ENCODE results near the gene STIP1. TPM values are rescaled to one million over a fixed set of nuclear protein-coding genes. Genes with fewer than 3 reads are reported as not detected.
"Not testable (repeated sequence)": the region's sequence is repeated elsewhere in the genome, so short reads cannot be mapped to it uniquely, and the experiment has no call there.

Gene STIP1
- total RNA-seq, 1 donor from 2014 or later = 97.4 TPM

DNA sequence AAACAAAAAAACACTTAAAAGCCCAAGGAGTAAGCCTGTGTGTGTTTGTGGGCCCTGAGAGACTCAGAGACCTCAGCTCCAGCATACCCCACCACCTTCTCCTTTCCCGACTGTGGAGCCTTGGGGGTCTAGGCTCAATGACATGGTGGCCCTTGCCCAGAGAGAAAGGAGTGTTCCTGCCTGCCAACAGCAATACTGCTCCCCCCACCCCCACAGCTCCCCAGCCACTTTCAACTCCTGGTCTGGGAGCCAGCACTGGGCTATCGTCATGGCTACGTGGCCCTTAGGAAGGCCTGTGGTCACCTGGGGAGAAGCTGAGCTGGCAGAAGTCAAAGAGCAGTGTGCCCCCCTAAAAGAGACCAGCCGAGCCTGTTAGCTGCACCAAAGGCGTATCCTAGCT lies 58.1 kb downstream of the STIP1 start:
- TF ChIP-seq CTCF (IDR thresholded peaks at IDR 0.05; ENCODE audit: borderline replicate concordance) = no peak
- DNase-seq = no peak
- Histone ChIP-seq H3K4me3 (no peak overlapping the region), H3K9me3 (replicated peaks) (no peaks in the 10 kb centered on the region), H3K36me3 (peaks cover 17% of the 10 kb centered on the region), H3K27me3 (ENCODE audit: low read depth) (no peaks in the 10 kb centered on the region), H3K27ac (replicated peaks) (peak overlapping the region; percentile 100), H3K4me1 (peaks cover 70% of the 10 kb centered on the region)
- intact Hi-C loops (cut with micrococcal nuclease) = no loop called here

- intact Hi-C loops (cut with micrococcal nuclease) = no loop called here
- peaks cover 66% of the 10 kb centered on the region for H3K4me1 ChIP-seq
These were observed 59.0 kb downstream of the STIP1 start for GRCh38 chr11:64244966-64245365.

DNA sequence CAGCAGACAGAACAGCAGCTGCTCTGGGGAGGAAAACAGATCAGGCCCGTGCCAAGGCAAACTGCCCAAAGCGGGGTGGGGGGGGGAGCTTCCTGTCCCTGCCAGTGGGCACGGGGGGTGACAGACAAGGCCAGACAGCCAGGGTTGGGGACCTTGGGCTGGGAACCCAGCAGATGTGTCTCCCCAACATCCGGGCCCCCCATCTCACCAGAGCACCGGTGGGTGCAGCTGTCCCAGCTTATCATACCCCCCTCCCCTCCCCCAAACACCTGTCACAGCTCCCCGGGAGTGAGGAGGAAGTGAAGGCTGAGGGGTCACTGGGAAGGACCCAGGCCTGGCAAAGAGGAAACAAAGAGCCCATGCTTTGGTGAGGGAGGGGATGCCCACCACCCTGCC lies 59.4 kb downstream of the STIP1 start:
- H3K9me3 ChIP-seq (replicated peaks) = no peaks in the 10 kb centered on the region
- intact Hi-C loops (cut with micrococcal nuclease) = no loop called here
- H3K27me3 ChIP-seq (ENCODE audit: low read depth) = no peaks in the 10 kb centered on the region
- peak overlapping the region; percentile 88 for H3K4me3 ChIP-seq
- peak overlapping the region; percentile 97 for H3K27ac ChIP-seq (replicated peaks)
- peaks cover 63% of the 10 kb centered on the region for H3K4me1 ChIP-seq
- no peak for DNase-seq
- no peak for TF ChIP-seq CTCF (IDR thresholded peaks at IDR 0.05; ENCODE audit: borderline replicate concordance)
- H3K36me3 ChIP-seq = peaks cover 14% of the 10 kb centered on the region

More at GRCh38 chr11:64244966-64245365, 59.0 kb downstream of the STIP1 start:
- Histone ChIP-seq H3K36me3 (peaks cover 14% of the 10 kb centered on the region), H3K4me3 (peak overlapping the region; percentile 88), H3K9me3 (replicated peaks) (no peaks in the 10 kb centered on the region), H3K27ac (replicated peaks) (peak overlapping the region; percentile 97), H3K27me3 (ENCODE audit: low read depth) (no peaks in the 10 kb centered on the region)
- no peak for TF ChIP-seq CTCF (IDR thresholded peaks at IDR 0.05; ENCODE audit: borderline replicate concordance)
- DNase-seq = no peak

GRCh38 chr11:64245797-64246620 lies 60.0 kb downstream of the STIP1 start:
- Histone ChIP-seq H3K27me3 (ENCODE audit: low read depth) (no peaks in the 10 kb centered on the region), H3K4me1 (peaks cover 66% of the 10 kb centered on the region), H3K9me3 (replicated peaks) (no peaks in the 10 kb centered on the region), H3K36me3 (peaks cover 14% of the 10 kb centered on the region), H3K4me3 (peak overlapping the region; percentile 88), H3K27ac (replicated peaks) (peak overlapping the region; percentile 97)
- TF ChIP-seq CTCF (IDR thresholded peaks at IDR 0.05; ENCODE audit: borderline replicate concordance) = peak; percentile 7
- intact Hi-C loops (cut with micrococcal nuclease) = no loop called here
- DNase-seq = peak; percentile 72

- intact Hi-C loops (cut with micrococcal nuclease); H3K9me3 ChIP-seq (replicated peaks); H3K27me3 ChIP-seq (ENCODE audit: low read depth); DNase-seq: not testable (repeated sequence)
- Histone ChIP-seq H3K36me3 (peaks cover 14% of the 10 kb centered on the region), H3K4me1 (peaks cover 68% of the 10 kb centered on the region), H3K27ac (replicated peaks) (peak overlapping the region; percentile 97), H3K4me3 (peak overlapping the region; percentile 88)
These were observed 60.6 kb downstream of the STIP1 start for GRCh38 chr11:64246621-64246870.
